NT2/D1 (cell line): ENCODE results near the gene GFOD1.

Experiments used
- SUZ12 ChIP-seq: IDR thresholded peaks from 2 replicates; pipeline ENCODE4 v1.6.1; 2011; ENCODE audit not compliant: insufficient read length, insufficient read depth; ENCODE audit errors: extremely low read depth
- ZNF274 ChIP-seq: IDR thresholded peaks from 2 replicates; pipeline ENCODE4 v1.6.1; 2011; ENCODE audit warnings: mild to moderate bottlenecking, low read depth, low read length

DNA sequence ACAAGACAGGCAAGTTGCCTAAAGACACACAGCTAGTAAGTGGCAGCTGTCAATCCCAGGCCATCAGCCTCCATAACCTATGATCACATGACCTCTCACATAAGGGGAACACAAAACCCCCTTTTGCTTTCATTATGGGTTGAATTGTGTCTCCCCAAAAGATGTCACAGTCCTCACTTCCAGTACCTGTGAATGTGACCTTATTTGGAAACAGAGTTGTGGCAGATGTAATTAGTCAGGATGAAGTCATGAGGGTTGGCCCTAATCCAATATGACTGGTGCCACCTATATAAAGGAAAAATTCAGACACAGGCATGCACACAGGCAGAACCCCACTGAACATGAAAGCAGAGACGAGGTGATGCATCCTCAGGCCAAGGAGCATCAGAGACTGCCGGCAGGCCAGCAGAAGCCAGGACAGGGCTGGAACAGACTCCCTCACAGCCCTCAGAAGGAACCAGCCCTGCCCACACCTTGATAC lies 33.6 kb downstream of the GFOD1 start:
- TF ChIP-seq SUZ12 (no peak), ZNF274 (no peak)
